MCF 10A (cell line): Measurements from ENCODE around the gene OTUD1. TPM values are rescaled to one million over a fixed set of nuclear protein-coding genes. Genes with fewer than 3 reads are reported as not detected.

Experiments used
- BruUV-seq: library from RNA; stranded (reverse); fragments of 400-500 nt; replicated peaks from 2 replicates; lab custom pipeline; 2021; lab: Mats Ljungman, UMichigan
- CTCF ChIA-PET: fragments of 300-600 bp; sonication (Branson Sonifier 250); formaldehyde crosslinking; extraction: SDS; loops from one replicate; lab custom pipeline; 2021; ENCODE audit warnings: antibody characterized with exemption, inconsistent platforms; lab: Yijun Ruan, JAX
- POLR2A ChIA-PET: fragments of 300-600, 350-650 bp; sonication (Branson Sonifier 250); formaldehyde crosslinking; extraction: SDS; loops from one replicate; lab custom pipeline; 2020; ENCODE audit warnings: antibody characterized with exemption, inconsistent platforms; lab: Yijun Ruan, JAX
- DNase-seq: peaks from one replicate; pipeline ENCODE4 v3.0.0-alpha.2; 2018; ENCODE audit not compliant: unreplicated experiment
- H3K27ac Mint-ChIP-seq: one replicate; pipeline ENCODE4 v1.8.0; 2022; ENCODE audit warnings: mild to moderate bottlenecking, low read depth, mixed read lengths; ENCODE audit not compliant: unreplicated experiment
- H3K27me3 Mint-ChIP-seq: one replicate; pipeline ENCODE4 v1.8.0; 2022; ENCODE audit warnings: mixed read lengths; ENCODE audit not compliant: insufficient read depth, unreplicated experiment
- H3K36me3 Mint-ChIP-seq: one replicate; pipeline ENCODE4 v1.8.0; 2022; ENCODE audit warnings: mild to moderate bottlenecking, moderate library complexity, mixed read lengths; ENCODE audit not compliant: insufficient read depth, unreplicated experiment
- H3K4me1 Mint-ChIP-seq: one replicate; pipeline ENCODE4 v1.8.0; 2022; ENCODE audit warnings: mixed read lengths; ENCODE audit not compliant: insufficient read depth, unreplicated experiment
- H3K4me3 Mint-ChIP-seq: one replicate; pipeline ENCODE4 v1.8.0; 2022; ENCODE audit warnings: mild to moderate bottlenecking, moderate library complexity, mixed read lengths; ENCODE audit not compliant: unreplicated experiment
- H3K9me3 Mint-ChIP-seq: one replicate; pipeline ENCODE4 v1.8.0; 2022; ENCODE audit warnings: mixed read lengths; ENCODE audit not compliant: unreplicated experiment
- CTCF ChIP-seq: fragments of 200-600 bp; IDR thresholded peaks from one replicate; pipeline ENCODE4 v1.8.0; 2022; ENCODE audit warnings: antibody characterized with exemption, mild to moderate bottlenecking; ENCODE audit not compliant: unreplicated experiment
- intact Hi-C: fragments of 100-400 bp; cut with micrococcal nuclease; formaldehyde crosslinking; loops from 2 replicates; pipeline ENCODE4 v1.14.1; 2022
- total RNA-seq: library from RNA; stranded (reverse); gene quantifications from 2 replicates; pipeline ENCODE4 v1.2.3, GENCODE V29; 2022

OTUD1 gene
- total RNA-seq, 1 experiment from 2014 or later = 14.9 TPM

- Mint-ChIP-seq H3K27ac (no peak overlapping the region), H3K4me3 (no peak overlapping the region), H3K4me1 (peaks cover 14% of the 10 kb centered on the region), H3K9me3 (no peaks in the 10 kb centered on the region), H3K27me3 (no peaks in the 10 kb centered on the region), H3K36me3 (peaks cover 3% of the 10 kb centered on the region)
- DNase-seq = no peak
- CTCF ChIA-PET = interaction anchor here (0.6 to 1.3 kb wide), 2 partner anchors 136 to 1069 kb away, joined by 3 to 4 read pairs; no protein-coding TSS in a partner anchor
- BruUV-seq = no TSS peak
- intact Hi-C loops = no loop called here
- POLR2A ChIA-PET = interaction anchor here (1.4 kb wide), 1 partner anchor 8 kb away, joined by 5 read pairs; no protein-coding TSS in a partner anchor
- TF ChIP-seq CTCF = no peak
Measured at GRCh38 chr10:23448802-23449570, 10.1 kb downstream of the OTUD1 start.

- Mint-ChIP-seq H3K4me1 (peaks cover 10% of the 10 kb centered on the region), H3K27me3 (no peaks in the 10 kb centered on the region), H3K9me3 (no peaks in the 10 kb centered on the region), H3K27ac (no peak overlapping the region), H3K4me3 (no peak overlapping the region), H3K36me3 (no peaks in the 10 kb centered on the region)
- intact Hi-C loops = no loop called here
- ChIA-PET POLR2A (interaction anchor here (0.8 to 2.1 kb wide), 3 partner anchors 10 to 96 kb away, joined by 3 to 9 read pairs (median 3); no protein-coding TSS in a partner anchor), CTCF (interaction anchor here (0.5 to 1.4 kb wide), 5 partner anchors 9 to 1166 kb away, joined by 3 to 4 read pairs (median 3); no protein-coding TSS in a partner anchor)
- no peak for TF ChIP-seq CTCF
- DNase-seq = no peak
- no TSS peak for BruUV-seq
Measured at GRCh38 chr10:23452033-23452655, 13.3 kb downstream of the OTUD1 start.

GRCh38 chr10:23453465-23453864, 14.6 kb downstream of the OTUD1 start:
- intact Hi-C loops = no loop called here
- no peaks in the 10 kb centered on the region for H3K27me3 Mint-ChIP-seq
- peaks cover 8% of the 10 kb centered on the region for H3K4me1 Mint-ChIP-seq
- H3K9me3 Mint-ChIP-seq = no peaks in the 10 kb centered on the region
- no peaks in the 10 kb centered on the region for H3K36me3 Mint-ChIP-seq
- ChIA-PET POLR2A (interaction anchor here (1.1 to 2.1 kb wide), 2 partner anchors 11 to 15 kb away, joined by 3 to 9 read pairs; partner anchors contain the start of gene OTUD1), CTCF (interaction anchor here (0.5 to 1.0 kb wide), 5 partner anchors 10 to 295 kb away, joined by 3 to 4 read pairs (median 3); no protein-coding TSS in a partner anchor)
- H3K27ac Mint-ChIP-seq = no peak overlapping the region
- H3K4me3 Mint-ChIP-seq = no peak overlapping the region
- no peak for DNase-seq
- no peak for TF ChIP-seq CTCF
- no TSS peak for BruUV-seq
